Left ventricle myocardium superior (tissue), 1 donor: ENCODE data around the gene PDE9A. TPM values are rescaled to one million over a fixed set of nuclear protein-coding genes. Genes with fewer than 3 reads are reported as not detected.
"Not testable (repeated sequence)": the region's sequence is repeated elsewhere in the genome, so short reads cannot be mapped to it uniquely, and the experiment has no call there.

ENCODE experiments used
- ATAC-seq: fragments of 200-7000 bp; cut with Tn5 transposase; one replicate; pipeline ENCODE4 v1.9.1; 2020; ENCODE audit warnings: mild to moderate bottlenecking, moderate library complexity
- DNase-seq: peaks from one replicate; pipeline ENCODE4 v3.0.0-alpha.2; 2020
- intact Hi-C: fragments of 100-400 bp; cut with micrococcal nuclease; formaldehyde crosslinking; loops from one replicate; pipeline ENCODE4 v1.11.0; 2022
- total RNA-seq: library from RNA; stranded (reverse); fragmentation: NEBNext Ultra II Directional; extraction: Animal tissue kit (Norgen Biotek cat#: 25700); gene quantifications from one replicate; pipeline ENCODE4 v1.2.1, GENCODE V29; 2021
- donor health status: DM: no; HTN: yes; CAD: no; lungs with severe emphysema.

PDE9A gene
- total RNA-seq, 1 donor from 2014 or later: 4.1 TPM

DNA sequence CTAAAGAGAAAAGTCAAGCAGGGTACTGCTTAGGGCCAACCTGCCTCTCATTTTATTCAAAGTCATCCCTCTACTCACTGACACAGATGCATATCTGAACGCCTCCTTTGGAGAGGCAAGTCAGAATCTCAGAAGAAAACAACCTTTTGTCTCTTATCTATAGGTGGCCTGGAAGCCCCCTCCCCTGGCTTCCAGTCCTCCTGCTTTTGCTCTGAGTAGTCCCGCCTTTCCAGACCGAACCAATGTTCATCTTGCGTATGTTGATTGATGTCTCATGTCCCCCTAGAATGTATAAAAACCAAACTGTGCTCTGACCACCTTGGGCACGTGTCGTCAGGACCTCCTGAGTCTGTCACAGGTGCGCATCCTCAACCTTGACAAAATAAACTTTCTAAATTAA, 144.1 kb downstream of the PDE9A start:
- no peak for ATAC-seq
- no peak for DNase-seq
- intact Hi-C loops: no loop called here

DNA sequence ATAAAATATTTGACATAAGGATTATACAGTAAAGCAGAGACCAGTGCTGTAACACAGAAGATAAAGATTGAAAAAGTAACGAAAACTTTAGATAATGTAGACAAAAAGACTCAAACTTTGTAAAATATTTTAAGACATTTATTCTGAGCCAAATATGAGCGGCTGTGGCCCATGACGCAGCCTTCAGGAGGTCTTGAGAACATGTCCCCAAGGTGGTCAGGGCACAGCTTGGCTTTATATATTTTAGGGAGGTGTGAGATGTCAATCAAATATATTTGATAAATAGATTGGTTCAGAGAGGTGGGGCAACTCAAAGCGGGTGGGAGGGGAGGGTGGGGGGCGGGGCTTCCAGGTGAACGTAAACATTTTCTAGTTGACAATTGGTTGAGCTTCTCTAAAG, 144.7 kb downstream of the PDE9A start:
- intact Hi-C loops: no loop called here
- ATAC-seq (no peak), DNase-seq (no peak)

DNA sequence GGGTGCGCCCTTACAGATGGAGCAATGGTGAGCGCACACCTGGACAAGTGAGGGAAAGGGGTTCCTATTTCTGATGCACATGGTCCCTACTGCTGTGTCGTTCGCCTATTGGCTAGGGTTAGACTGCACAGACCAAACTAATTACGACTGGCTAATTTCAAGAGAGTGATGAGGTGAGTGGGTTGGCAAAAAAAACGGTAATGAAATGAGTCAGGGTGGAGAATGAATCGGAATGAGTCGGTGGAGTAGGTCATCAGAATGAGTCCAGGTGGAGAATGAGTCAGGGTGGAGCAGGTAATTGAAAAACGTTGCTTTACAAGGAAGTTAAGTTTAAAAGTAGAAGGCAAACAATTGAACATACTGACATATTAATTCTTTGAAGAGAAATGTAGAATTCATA, 146.1 kb downstream of the PDE9A start:
- no peak for ATAC-seq
- intact Hi-C loops: no loop called here
- DNase-seq: no peak

GRCh38 chr21:42799948-42800347, 146.5 kb downstream of the PDE9A start:
- no peak for DNase-seq
- ATAC-seq: no peak
- intact Hi-C loops: no loop called here

GRCh38 chr21:42801616-42802015, 148.2 kb downstream of the PDE9A start:
- intact Hi-C loops, ATAC-seq, DNase-seq: not testable (repeated sequence)

DNA sequence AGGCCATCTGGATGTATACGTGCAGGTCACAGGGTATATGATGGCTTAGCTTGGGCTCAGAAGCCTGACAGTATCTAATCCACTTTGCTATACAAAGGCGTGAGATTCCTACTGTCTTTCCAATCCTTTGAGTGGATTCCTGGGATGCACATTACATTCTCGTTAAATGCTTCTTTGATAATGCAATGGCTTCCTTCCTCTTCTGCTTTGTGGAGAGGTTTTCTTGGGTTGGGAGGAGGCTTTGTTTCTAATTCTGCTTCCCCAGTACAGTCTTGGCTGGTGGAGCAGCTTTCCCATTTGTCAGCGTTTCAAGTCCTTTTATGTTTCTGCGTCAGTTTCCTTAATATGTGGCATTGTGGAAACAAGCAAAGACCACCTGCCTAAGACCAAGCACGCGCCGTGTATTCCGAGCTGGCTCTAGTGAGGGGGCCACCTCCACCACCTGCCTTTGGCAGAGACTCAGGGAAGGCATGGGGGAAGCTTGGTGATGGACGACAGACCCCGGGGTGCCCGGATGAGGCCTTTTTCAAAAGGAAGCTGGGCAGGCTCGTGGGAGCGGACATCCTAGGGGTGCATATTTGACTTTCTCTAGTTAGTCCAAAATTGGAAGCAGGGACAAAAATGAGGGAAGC, 153.2 kb downstream of the PDE9A start:
- ATAC-seq (no peak), DNase-seq (no peak)
- intact Hi-C loops: no loop called here

- DNase-seq, intact Hi-C loops, ATAC-seq: not testable (repeated sequence)
Observed at GRCh38 chr21:42807293-42807895, 154.0 kb downstream of the PDE9A start.

- intact Hi-C loops: no loop called here
- no peak for ATAC-seq
- no peak for DNase-seq
Observed at GRCh38 chr21:42807938-42808613, 154.7 kb downstream of the PDE9A start.

DNA sequence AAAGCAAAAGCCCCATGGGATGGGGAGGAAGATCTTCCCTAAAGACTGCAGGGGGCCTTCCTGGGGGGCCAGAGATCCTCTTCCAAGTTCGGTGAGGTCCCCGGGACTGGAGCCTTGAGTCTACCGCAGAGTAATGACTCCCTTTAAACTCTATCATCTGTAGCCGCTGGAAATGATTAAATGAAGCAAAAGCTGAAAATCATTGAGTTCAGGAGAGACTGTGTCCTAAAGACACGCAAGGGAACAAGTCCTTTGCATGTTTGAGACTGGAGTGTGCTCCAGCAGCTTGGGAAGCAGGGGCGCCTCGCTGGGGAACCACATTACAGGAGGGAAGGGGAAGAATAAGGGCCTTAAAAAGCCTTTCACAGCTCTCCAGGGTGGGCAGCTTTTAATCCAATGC, 155.8 kb downstream of the PDE9A start:
- no peak for ATAC-seq
- no peak for DNase-seq
- intact Hi-C loops: no loop called here

- intact Hi-C loops: no loop called here
- DNase-seq (no peak), ATAC-seq (no peak)
Observed at GRCh38 chr21:42809577-42810475, 156.4 kb downstream of the PDE9A start.

GRCh38 chr21:42811960-42812359, 158.5 kb downstream of the PDE9A start:
- ATAC-seq: no peak
- DNase-seq: no peak
- intact Hi-C loops: no loop called here

- ATAC-seq, DNase-seq, intact Hi-C loops: not testable (repeated sequence)
Observed at GRCh38 chr21:42812528-42813241, 159.3 kb downstream of the PDE9A start.

- DNase-seq (no peak), ATAC-seq (no peak)
- intact Hi-C loops: loop anchor here (5.0 kb wide), 1 partner anchor 223 kb away; no protein-coding TSS in a partner anchor
Observed at GRCh38 chr21:42815217-42815616, 161.8 kb downstream of the PDE9A start.

DNA sequence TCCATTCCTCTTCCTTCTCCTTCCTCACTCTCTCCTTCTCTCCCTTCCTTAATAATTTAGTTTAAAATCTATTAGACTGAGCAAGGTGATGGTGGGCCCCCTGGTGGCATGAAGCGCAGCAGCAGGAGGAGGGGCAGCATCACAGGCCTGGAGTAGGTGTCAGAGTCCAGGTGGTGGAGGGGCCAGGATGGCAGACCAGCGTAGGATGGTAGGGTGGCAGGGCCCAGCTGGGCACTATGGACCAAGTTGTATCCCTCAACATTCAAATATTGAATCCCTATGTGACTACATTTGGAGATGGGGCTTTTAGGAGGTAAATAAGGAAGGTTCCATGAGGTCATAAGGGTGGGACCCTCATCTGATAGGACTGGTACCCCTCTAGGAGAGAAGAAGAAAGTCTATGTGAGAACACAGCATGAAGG, 164.9 kb downstream of the PDE9A start:
- intact Hi-C loops: loop anchor here (5.0 kb wide), 1 partner anchor 226 kb away; no protein-coding TSS in a partner anchor
- ATAC-seq: peak; percentile 75
- peak; percentile 71 for DNase-seq

- intact Hi-C loops: loop anchor here (5.0 kb wide), 1 partner anchor 228 kb away; no protein-coding TSS in a partner anchor
- DNase-seq: no peak
- ATAC-seq: no peak
Observed at GRCh38 chr21:42819861-42820615, 166.6 kb downstream of the PDE9A start.

DNA sequence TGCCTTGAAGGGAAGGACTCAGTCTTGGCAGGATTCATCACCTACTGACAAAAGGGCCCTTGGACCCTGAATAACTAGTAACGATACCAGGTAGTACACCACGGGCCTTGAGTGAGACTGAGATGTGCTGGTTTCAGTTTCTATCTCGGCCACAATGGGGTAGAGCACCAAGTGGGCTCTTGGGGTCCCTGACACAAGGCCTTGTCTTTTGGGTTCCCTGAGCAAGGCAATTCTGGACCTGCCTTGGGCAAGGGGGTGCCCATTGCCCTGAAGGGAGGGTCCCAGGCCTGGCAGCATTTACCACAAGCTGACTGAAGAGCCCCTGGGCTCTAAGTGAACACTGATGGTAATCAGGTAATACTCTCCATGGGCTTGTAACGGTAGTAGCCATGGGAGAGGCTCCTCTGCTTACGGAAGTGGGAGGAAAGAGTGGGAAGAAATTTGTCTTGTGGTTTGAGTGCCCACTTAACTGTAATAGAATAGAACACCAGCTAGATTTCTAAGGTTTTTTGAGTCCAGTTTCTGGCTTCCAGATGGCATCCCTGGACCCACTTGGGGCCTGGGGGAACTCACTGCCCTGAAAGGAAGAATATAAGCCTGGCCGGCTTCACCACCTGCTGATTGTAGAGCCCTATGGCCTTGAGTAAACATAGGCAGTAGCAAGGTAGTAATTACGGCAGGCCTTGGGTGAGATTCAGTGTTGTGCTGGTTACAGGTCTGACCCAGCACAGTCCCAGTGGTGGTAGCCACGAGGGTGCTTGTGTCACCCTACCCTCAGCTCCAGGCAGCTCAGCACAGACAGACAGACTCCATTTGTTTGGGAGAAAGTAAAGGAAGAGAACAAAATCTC, 167.4 kb downstream of the PDE9A start:
- intact Hi-C loops: no loop called here
- DNase-seq: no peak
- ATAC-seq: no peak
